Activated naive CD8-positive, alpha-beta T cell (primary cell): ENCODE data around the gene ZRANB1.
"Not testable (repeated sequence)": the region's sequence is repeated elsewhere in the genome, so short reads cannot be mapped to it uniquely, and the experiment has no call there.

Experiments used
- H3K27ac Mint-ChIP-seq: one replicate; pipeline ENCODE4 v1.8.0; 2021; ENCODE audit warnings: mixed read lengths
- H3K27me3 Mint-ChIP-seq: one replicate; pipeline ENCODE4 v1.8.0; 2021; ENCODE audit warnings: mixed read lengths
- H3K36me3 Mint-ChIP-seq: one replicate; pipeline ENCODE4 v1.8.0; 2021; ENCODE audit warnings: mixed read lengths
- H3K4me1 Mint-ChIP-seq: one replicate; pipeline ENCODE4 v1.8.0; 2021; ENCODE audit warnings: low read depth, mixed read lengths
- H3K4me3 Mint-ChIP-seq: one replicate; pipeline ENCODE4 v1.8.0; 2021; ENCODE audit warnings: mild to moderate bottlenecking, mixed read lengths
- H3K9me3 Mint-ChIP-seq: one replicate; pipeline ENCODE4 v1.8.0; 2021; ENCODE audit warnings: low read depth, mixed read lengths

ZRANB1 gene

DNA sequence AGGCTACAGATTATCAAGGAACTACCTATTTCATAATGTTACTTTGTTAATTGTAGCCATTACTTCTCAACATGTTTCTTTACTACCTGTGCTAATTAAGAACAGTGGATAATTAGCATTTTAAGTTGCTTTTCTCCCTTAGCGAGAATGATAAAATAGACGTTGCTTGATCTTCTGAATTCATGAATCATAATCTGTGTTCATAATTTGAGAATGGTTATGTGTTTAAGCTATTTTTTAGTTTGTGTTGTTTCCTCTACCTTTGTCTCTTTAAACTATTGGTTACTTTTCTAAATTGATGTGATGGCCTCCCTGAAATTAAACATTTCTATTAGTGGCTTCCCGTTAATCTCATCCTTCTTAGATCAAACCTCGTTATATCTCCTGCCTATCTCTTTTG lies at the start of gene ZRANB1:
Gene ZRANB1, plus strand, starts transcription at position 301 of the 400 bp plus-strand sequence. CDS start 371 bp downstream, outside the sequence.
- Mint-ChIP-seq H3K27me3 (no peaks in the 10 kb centered on the region), H3K36me3 (peaks cover 11% of the 10 kb centered on the region), H3K4me3 (no peak within 1 kb of the TSS), H3K4me1 (peaks cover 73% of the 10 kb centered on the region), H3K27ac (peak within 1 kb of the TSS; percentile 5), H3K9me3 (no peaks in the 10 kb centered on the region)

DNA sequence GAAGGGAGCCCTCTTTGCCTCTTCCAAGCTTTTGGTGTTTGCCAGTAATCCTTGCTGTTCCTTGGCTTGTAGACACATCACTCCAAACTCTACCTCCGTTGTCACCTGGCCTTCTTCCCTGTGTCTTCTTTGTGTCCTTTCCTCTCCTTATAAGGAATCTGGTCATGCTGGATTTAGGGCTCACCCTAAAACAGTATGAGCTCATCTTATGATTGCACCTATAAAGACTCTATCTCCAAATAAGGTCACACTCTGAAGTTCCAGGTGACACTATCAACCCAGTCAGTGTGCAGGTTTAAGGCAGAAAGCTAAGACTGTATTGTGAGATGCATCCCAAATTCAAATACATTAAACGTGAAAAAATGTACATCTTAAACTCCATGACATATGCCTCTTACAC lies 49.0 kb upstream of the ZRANB1 start:
- H3K36me3 Mint-ChIP-seq: no peaks in the 10 kb centered on the region
- H3K27me3 Mint-ChIP-seq: no peaks in the 10 kb centered on the region
- no peak overlapping the region for H3K4me3 Mint-ChIP-seq
- no peaks in the 10 kb centered on the region for H3K4me1 Mint-ChIP-seq
- H3K27ac Mint-ChIP-seq: no peak overlapping the region
- H3K9me3 Mint-ChIP-seq: no peaks in the 10 kb centered on the region

DNA sequence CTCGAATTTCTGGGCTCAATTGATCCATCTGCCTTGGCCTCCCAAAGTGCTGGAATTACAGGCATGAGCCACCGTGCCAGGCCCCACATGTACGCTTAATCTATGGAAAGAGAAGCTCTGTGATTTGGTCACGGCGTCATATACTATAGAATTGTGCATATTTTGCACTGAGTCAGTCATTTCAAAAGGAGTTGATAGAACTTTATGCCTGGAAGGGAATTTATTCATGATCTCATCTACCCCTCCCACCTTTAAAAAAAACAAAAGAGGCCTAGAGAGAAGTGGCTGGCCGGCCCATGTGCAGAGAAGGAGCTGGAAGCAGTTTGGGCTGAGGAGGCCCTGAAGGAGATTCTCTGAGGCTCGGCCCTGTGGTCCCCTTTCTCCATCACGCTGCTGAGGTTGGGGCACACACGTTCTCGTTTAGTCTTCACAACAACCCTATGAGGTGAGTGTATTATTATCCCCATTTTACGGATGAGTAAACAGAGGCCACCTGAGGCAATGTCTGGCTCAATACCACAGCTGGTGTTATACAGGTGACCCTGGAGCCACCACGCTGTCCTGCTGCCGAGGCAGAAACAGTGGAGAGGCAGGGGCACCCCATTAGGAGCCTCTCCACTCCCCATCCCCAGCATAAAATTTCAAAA lies 47.2 kb upstream of the ZRANB1 start:
- H3K9me3 Mint-ChIP-seq: no peaks in the 10 kb centered on the region
- H3K4me3 Mint-ChIP-seq: no peak overlapping the region
- no peaks in the 10 kb centered on the region for H3K36me3 Mint-ChIP-seq
- no peaks in the 10 kb centered on the region for H3K4me1 Mint-ChIP-seq
- no peaks in the 10 kb centered on the region for H3K27me3 Mint-ChIP-seq
- no peak overlapping the region for H3K27ac Mint-ChIP-seq

DNA sequence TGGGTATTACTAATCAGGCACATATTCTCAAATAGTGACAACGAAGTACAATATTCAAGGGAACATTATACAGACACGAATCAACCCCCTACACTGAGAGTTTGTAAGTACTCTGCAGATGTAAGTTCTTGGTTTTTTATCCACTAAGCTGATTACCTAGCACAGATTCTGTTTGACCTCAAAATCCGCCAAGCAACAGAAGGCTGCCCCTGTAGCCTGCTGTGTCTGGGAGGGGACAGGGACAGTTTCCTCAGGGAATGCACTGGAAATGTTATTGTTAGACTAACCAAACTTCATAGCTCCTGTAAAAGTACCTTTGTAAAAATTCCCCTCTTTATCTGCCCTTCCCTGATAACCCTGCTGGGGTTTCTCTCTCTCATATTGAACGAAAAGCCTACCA lies 45.2 kb upstream of the ZRANB1 start:
- Mint-ChIP-seq H3K36me3 (no peaks in the 10 kb centered on the region), H3K4me1 (no peaks in the 10 kb centered on the region), H3K4me3 (no peak overlapping the region), H3K27me3 (no peaks in the 10 kb centered on the region), H3K27ac (no peak overlapping the region), H3K9me3 (no peaks in the 10 kb centered on the region)

- H3K4me3 Mint-ChIP-seq: no peak overlapping the region
- no peak overlapping the region for H3K27ac Mint-ChIP-seq
- peaks cover 1% of the 10 kb centered on the region for H3K27me3 Mint-ChIP-seq
- no peaks in the 10 kb centered on the region for H3K4me1 Mint-ChIP-seq
- H3K9me3 Mint-ChIP-seq: no peaks in the 10 kb centered on the region
- H3K36me3 Mint-ChIP-seq: no peaks in the 10 kb centered on the region
These were observed 43.5 kb upstream of the ZRANB1 start for GRCh38 chr10:124898471-124898870.

DNA sequence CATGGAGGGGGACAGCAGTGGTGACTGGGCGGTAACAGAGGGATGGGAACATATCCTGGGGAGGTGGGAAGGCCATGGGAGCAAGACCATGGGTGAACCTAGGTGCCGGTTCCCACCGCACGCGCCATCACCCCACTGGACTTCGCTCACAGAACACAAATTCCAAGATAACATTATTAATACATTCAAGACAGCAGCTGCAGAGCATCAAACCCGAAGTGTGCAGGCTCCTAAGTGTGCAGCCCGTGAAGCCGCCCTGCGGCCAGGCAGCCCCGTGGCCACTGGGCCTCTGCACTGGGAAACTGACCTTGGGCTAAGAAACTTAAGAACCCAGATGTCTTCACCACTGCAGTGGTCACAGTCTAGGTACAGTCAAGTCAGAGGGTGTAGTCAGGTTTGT lies 42.8 kb upstream of the ZRANB1 start:
- H3K9me3 Mint-ChIP-seq: no peaks in the 10 kb centered on the region
- H3K27me3 Mint-ChIP-seq: peaks cover 1% of the 10 kb centered on the region
- H3K4me3 Mint-ChIP-seq: no peak overlapping the region
- no peaks in the 10 kb centered on the region for H3K36me3 Mint-ChIP-seq
- no peak overlapping the region for H3K27ac Mint-ChIP-seq
- H3K4me1 Mint-ChIP-seq: no peaks in the 10 kb centered on the region

DNA sequence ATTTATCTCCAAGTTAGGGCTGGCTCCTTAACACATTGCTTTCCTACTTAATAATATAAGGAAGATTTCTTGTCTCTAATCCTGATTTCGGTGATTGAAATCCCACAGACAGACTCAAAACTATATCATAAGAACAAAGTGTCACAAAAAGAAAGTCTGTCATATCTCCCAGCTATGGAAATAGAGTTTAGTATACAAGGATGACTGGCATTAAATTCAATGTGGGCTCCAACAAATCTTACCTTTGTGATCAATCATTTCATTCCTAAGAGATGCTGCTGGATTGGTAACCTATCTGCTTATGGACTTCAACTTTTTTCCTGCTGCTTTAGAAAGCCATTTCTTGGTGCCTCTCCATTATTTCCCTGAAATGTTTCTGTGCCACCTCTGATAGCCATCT lies 39.5 kb upstream of the ZRANB1 start:
- Mint-ChIP-seq H3K4me3 (no peak overlapping the region), H3K36me3 (no peaks in the 10 kb centered on the region), H3K27ac (no peak overlapping the region), H3K9me3 (no peaks in the 10 kb centered on the region), H3K27me3 (peaks cover 1% of the 10 kb centered on the region), H3K4me1 (no peaks in the 10 kb centered on the region)

- no peak overlapping the region for H3K27ac Mint-ChIP-seq
- H3K9me3 Mint-ChIP-seq: no peaks in the 10 kb centered on the region
- H3K4me3 Mint-ChIP-seq: no peak overlapping the region
- no peaks in the 10 kb centered on the region for H3K36me3 Mint-ChIP-seq
- H3K4me1 Mint-ChIP-seq: no peaks in the 10 kb centered on the region
- H3K27me3 Mint-ChIP-seq: peaks cover 3% of the 10 kb centered on the region
These were observed 38.8 kb upstream of the ZRANB1 start for GRCh38 chr10:124903111-124903510.

GRCh38 chr10:124904796-124905195 lies 37.1 kb upstream of the ZRANB1 start:
- no peaks in the 10 kb centered on the region for H3K9me3 Mint-ChIP-seq
- H3K36me3 Mint-ChIP-seq: no peaks in the 10 kb centered on the region
- no peaks in the 10 kb centered on the region for H3K4me1 Mint-ChIP-seq
- H3K4me3 Mint-ChIP-seq: no peak overlapping the region
- H3K27me3 Mint-ChIP-seq: peaks cover 3% of the 10 kb centered on the region
- H3K27ac Mint-ChIP-seq: no peak overlapping the region

- no peaks in the 10 kb centered on the region for H3K36me3 Mint-ChIP-seq
- H3K27ac Mint-ChIP-seq: no peak overlapping the region
- H3K27me3 Mint-ChIP-seq: peaks cover 3% of the 10 kb centered on the region
- no peak overlapping the region for H3K4me3 Mint-ChIP-seq
- H3K4me1 Mint-ChIP-seq: no peaks in the 10 kb centered on the region
- no peaks in the 10 kb centered on the region for H3K9me3 Mint-ChIP-seq
These were observed 35.3 kb upstream of the ZRANB1 start for GRCh38 chr10:124906551-124907001.

DNA sequence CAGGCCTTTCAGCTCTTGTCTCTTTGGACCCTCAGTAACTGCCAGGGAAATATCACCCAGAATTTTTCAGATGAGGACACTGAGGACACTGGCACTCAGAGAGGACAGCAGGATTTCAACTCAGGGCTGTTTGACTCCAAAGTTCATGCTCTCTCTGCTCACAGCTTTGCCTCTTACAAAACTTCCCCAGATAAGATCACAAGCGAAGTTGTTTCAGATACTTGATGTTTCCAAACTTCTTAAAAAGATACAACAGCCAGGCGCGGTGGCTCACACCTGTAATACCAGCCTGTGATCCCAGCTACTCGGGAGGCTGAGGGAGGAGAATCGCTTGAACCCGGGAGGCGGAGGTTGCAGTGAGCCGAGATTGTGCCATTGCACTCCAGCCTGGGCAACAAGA lies 32.4 kb upstream of the ZRANB1 start:
- Mint-ChIP-seq H3K4me1 (peaks cover 4% of the 10 kb centered on the region), H3K27me3 (peaks cover 2% of the 10 kb centered on the region), H3K27ac (no peak overlapping the region), H3K9me3 (no peaks in the 10 kb centered on the region), H3K4me3 (no peak overlapping the region), H3K36me3 (no peaks in the 10 kb centered on the region)

- Mint-ChIP-seq H3K36me3 (no peaks in the 10 kb centered on the region), H3K4me1 (peaks cover 11% of the 10 kb centered on the region), H3K27me3 (peaks cover 2% of the 10 kb centered on the region), H3K9me3 (no peaks in the 10 kb centered on the region), H3K27ac (no peak overlapping the region), H3K4me3 (no peak overlapping the region)
These were observed 30.5 kb upstream of the ZRANB1 start for GRCh38 chr10:124911124-124912067.

DNA sequence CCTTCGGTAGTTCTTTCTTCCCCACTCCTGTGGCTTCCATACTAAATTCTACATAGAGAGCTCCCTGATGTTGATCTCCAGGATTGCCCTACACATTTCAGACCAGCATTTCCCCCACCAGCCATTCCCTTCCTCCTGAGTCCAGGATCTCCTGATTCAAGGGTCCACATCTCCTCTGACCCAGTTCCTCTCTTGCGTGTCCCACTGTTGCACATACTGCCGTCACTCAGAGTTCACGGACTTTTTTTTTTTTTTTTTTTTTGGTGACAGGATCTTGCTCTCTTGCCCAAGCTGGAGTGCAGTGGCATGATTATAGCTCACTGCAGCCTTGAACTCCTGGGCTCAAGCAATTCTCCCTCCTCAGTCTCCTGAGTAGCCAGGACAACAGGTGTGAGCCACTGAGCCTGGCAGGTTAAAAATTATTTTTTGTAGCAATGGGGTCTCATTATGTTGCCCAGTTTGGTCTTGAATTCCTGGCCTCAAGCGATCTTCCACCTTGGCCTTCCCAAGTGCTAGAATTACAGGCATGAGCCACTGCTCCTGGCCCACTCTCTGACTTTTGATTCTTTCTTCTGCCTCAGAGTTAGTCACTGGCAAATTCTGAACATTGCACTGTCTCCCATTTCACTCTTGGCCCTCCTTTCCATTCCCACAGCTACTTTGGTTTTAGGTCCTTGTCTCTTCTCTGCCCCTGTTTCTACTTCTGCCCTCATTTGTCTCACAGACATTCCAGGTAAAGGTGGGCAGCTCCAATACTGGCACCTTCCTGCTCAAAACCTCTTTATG lies 29.6 kb upstream of the ZRANB1 start:
- peaks cover 11% of the 10 kb centered on the region for H3K4me1 Mint-ChIP-seq
- peaks cover 2% of the 10 kb centered on the region for H3K27me3 Mint-ChIP-seq
- no peak overlapping the region for H3K4me3 Mint-ChIP-seq
- H3K36me3 Mint-ChIP-seq: no peaks in the 10 kb centered on the region
- no peaks in the 10 kb centered on the region for H3K9me3 Mint-ChIP-seq
- no peak overlapping the region for H3K27ac Mint-ChIP-seq

GRCh38 chr10:124913167-124913566 lies 28.8 kb upstream of the ZRANB1 start:
- H3K4me3 Mint-ChIP-seq: no peak overlapping the region
- H3K36me3 Mint-ChIP-seq: no peaks in the 10 kb centered on the region
- H3K27me3 Mint-ChIP-seq: no peaks in the 10 kb centered on the region
- peaks cover 17% of the 10 kb centered on the region for H3K4me1 Mint-ChIP-seq
- H3K27ac Mint-ChIP-seq: no peak overlapping the region
- H3K9me3 Mint-ChIP-seq: no peaks in the 10 kb centered on the region

- H3K9me3 Mint-ChIP-seq, H3K36me3 Mint-ChIP-seq, H3K4me3 Mint-ChIP-seq, H3K27ac Mint-ChIP-seq, H3K27me3 Mint-ChIP-seq: not testable (repeated sequence)
- peaks cover 25% of the 10 kb centered on the region for H3K4me1 Mint-ChIP-seq
These were observed 27.5 kb upstream of the ZRANB1 start for GRCh38 chr10:124914398-124914797.
